Measurements from ENCODE around the gene HRH2.

DNA sequence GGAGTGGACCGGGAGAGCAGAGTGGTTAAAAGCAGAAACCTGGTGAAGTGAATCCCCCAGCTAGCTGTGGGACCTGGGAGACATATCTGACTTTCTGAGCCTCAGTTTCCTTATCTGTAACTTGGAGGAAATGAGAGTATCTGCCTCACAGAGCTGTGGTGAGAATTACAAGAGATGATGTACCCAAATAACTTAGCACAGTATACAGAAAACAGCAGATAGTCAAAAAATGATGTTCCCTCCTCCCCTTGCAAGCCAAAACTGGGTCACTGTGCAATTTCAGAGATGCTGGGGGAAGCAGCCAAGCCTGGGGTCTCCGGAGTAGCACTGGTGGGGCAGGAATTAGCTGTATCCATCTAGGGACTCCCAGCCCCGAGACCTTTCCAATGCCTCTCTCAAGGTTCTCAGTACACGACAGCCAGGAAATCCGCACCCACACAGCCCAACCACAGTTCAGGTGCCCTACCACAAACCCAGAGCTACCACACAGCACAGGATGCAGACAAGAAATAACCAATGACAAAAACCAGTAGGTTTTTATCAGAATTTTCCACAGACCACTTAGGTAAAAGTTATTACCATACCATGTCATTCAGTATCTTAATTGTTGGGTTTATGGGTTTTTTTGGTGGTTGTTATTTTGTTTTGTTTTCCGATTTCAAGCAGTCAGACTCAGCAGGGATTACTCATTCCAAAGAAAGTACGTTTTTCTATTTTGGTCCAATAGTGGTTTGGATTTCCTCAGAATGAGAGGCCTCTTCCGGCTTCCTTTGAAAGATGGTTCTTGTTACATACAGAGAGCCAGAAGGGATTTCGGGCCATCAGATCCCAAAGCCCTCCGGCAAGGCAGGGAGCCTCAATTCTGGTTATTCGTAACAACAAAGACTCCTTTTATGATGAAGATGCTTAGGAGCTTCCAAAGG, 4.9 kb upstream of the HRH2 start:
- TF ChIP-seq POLR2A (IDR thresholded peaks at IDR 0.05): no peak
- TF ChIP-seq, protein P1, sequence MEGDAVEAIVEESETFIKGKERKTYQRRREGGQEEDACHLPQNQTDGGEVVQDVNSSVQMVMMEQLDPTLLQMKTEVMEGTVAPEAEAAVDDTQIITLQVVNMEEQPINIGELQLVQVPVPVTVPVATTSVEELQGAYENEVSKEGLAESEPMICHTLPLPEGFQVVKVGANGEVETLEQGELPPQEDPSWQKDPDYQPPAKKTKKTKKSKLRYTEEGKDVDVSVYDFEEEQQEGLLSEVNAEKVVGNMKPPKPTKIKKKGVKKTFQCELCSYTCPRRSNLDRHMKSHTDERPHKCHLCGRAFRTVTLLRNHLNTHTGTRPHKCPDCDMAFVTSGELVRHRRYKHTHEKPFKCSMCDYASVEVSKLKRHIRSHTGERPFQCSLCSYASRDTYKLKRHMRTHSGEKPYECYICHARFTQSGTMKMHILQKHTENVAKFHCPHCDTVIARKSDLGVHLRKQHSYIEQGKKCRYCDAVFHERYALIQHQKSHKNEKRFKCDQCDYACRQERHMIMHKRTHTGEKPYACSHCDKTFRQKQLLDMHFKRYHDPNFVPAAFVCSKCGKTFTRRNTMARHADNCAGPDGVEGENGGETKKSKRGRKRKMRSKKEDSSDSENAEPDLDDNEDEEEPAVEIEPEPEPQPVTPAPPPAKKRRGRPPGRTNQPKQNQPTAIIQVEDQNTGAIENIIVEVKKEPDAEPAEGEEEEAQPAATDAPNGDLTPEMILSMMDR (IDR thresholded peaks at IDR 0.05): no peak

Measured in body of pancreas (tissue), 4 donors.